Spleen (tissue), 11 donors: ENCODE results near the gene LRRTM1. TPM values are rescaled to one million over a fixed set of nuclear protein-coding genes. Genes with fewer than 3 reads are reported as not detected.

Experiments
- DNase-seq: peaks from one replicate; pipeline ENCODE4 v3.0.0-alpha.2; 2020
- H3K27ac ChIP-seq, 8 donors: fragments of 200-600 bp; sonication (generic) in 7 of 8; 1 replicate in 4 of 8; 2 replicates in 4 of 8; pipeline versions ENCODE4 v1.5.0 to v1.8.0; 2016 to 2021; ENCODE audit warnings: inconsistent platforms in 4 of 8, mild to moderate bottlenecking in 4 of 8, moderate library complexity in 1 of 8
- H3K27me3 ChIP-seq, 7 donors: fragments of 200-600 bp; sonication (generic) in 6 of 7; replicated peaks in 1 of 7; 1 replicate in 4 of 7; 2 replicates in 3 of 7; pipeline versions ENCODE4 v1.5.0 to v1.8.0; 2016 to 2021; ENCODE audit warnings: inconsistent platforms in 3 of 7, mild to moderate bottlenecking in 1 of 7
- H3K36me3 ChIP-seq, 6 donors: fragments of 200-600 bp; sonication (generic) in 5 of 6; 1 replicate in 4 of 6; 2 replicates in 2 of 6; pipeline versions ENCODE4 v1.5.0 to v1.8.0; 2016 to 2021; ENCODE audit warnings: inconsistent platforms in 2 of 6
- H3K4me1 ChIP-seq, 6 donors: fragments of 200-600 bp; sonication (generic) in 5 of 6; 1 replicate in 3 of 6; 2 replicates in 3 of 6; pipeline versions ENCODE4 v1.5.0 to v1.8.0; 2016 to 2021; ENCODE audit warnings: inconsistent platforms in 3 of 6
- H3K4me3 ChIP-seq, 8 donors: fragments of 200-600 bp; sonication (generic) in 7 of 8; 1 replicate in 4 of 8; 2 replicates in 4 of 8; pipeline versions ENCODE4 v1.5.0 to v1.8.0; 2016 to 2021; ENCODE audit warnings: inconsistent platforms in 4 of 8, mild to moderate bottlenecking in 4 of 8, moderate library complexity in 2 of 8
- H3K9me3 ChIP-seq, 8 donors: fragments of 200-600 bp; sonication (generic) in 7 of 8; 1 replicate in 4 of 8; 2 replicates in 4 of 8; pipeline versions ENCODE4 v1.5.0 to v1.8.0; 2016 to 2021; ENCODE audit warnings: inconsistent platforms in 4 of 8
- CTCF ChIP-seq, 11 experiments: fragments of 200-600 bp in 7 of 11; fragments of 450-650 bp in 4 of 11; sonication (generic) in 4 of 11; IDR thresholded peaks in 8 of 11; conservative IDR thresholded peaks in 3 of 11; 1 replicate in 7 of 11; 2 replicates in 4 of 11; pipeline versions ENCODE4 v1.4.0 to v1.8.0; 2016 to 2021; ENCODE audit warnings: antibody characterized with exemption in 11 of 11, inconsistent platforms in 4 of 11, mild to moderate bottlenecking in 1 of 11
- POLR2A ChIP-seq, 3 donors: fragments of 450-650 bp; IDR thresholded peaks; one replicate each; pipeline ENCODE4 v1.5.1; 2017; ENCODE audit warnings: antibody characterized with exemption in 3 of 3, mild to moderate bottlenecking in 1 of 3
- POLR2AphosphoS5 ChIP-seq, 3 donors: sonication (generic); formaldehyde crosslinking; IDR thresholded peaks; one replicate each; pipeline ENCODE4 v1.5.1; 2017; ENCODE audit warnings: antibody characterized with exemption in 3 of 3
- WGBS, 5 donors: extraction: QIAGEN DNeasy Blood & Tissue Kit in 3 of 5; methylation state at CpG; one replicate each; pipeline versions ENCODE4 v1.1.5 to v1.1.7; 2013 to 2018; 5-methylcytosine and 5-hydroxymethylcytosine counted together
- intact Hi-C: fragments of 100-400 bp; cut with DNase I; formaldehyde crosslinking; loops from one replicate; pipeline ENCODE4 v1.15.0; 2023; ENCODE audit warnings: low total_unique reads
- polyA plus RNA-seq, 3 donors: library from polyadenylated mRNA; stranded (reverse); fragments of 200-250 nt; gene quantifications; one replicate each; pipeline ENCODE4 v1.2.1, GENCODE V29; 2013
- total RNA-seq, 7 donors: library from RNA; depleted of rRNA in 3 of 7; stranded (reverse); fragments of >200 nt in 3 of 7; fragmentation: NEBNext Ultra II Directional in 4 of 7; extraction: Animal tissue kit (Norgen Biotek cat#: 25700) in 4 of 7; gene quantifications; one replicate each; pipeline versions ENCODE4 v1.1.0 to v1.2.1, GENCODE V29; 2016 to 2021
- donor health status: healthy with polysubstance abuse.
- donor health status: DM: no; HTN: no; CAD: no; lungs with moderate emphysema.
- donor health status: DM: no; HTN: no; CAD: no.
- donor health status: Bipolar disorder and iron deficiency.
- donor health status: healthy.
- donor health status: DM: no; HTN: no; CAD: no.
- donor health status: DM: yes; HTN: yes; CAD: no.

The LRRTM1 gene
- total and polyA plus RNA-seq, 10 donors = 0.10 TPM; not detected in 9

- peaks cover 4 to 46% (median 26%) of the 10 kb centered on the region in 7 donors for H3K27me3 ChIP-seq
- DNase-seq = no peak
- H3K4me3 ChIP-seq = no peak overlapping the region
- H3K4me1 ChIP-seq = peaks cover 0 to 21% (median 2%) of the 10 kb centered on the region in 6 donors
- H3K36me3 ChIP-seq = no peaks in the 10 kb centered on the region
- WGBS, 5 donors = 47 to 66% (median 51%) methylated on average over 5 of the region's 5 CpGs
- intact Hi-C loops = no loop called here
- no peak for TF ChIP-seq CTCF (IDR thresholded peaks at IDR 0.05 in 8 of 11, conservative IDR thresholded peaks at IDR 0.05 in 3 of 11)
- no peak for TF ChIP-seq POLR2A (IDR thresholded peaks at IDR 0.05)
- TF ChIP-seq POLR2AphosphoS5 (IDR thresholded peaks at IDR 0.05) = no peak
- peaks cover 0 to 5% (median 0%) of the 10 kb centered on the region in 8 donors for H3K9me3 ChIP-seq
- no peak overlapping the region for H3K27ac ChIP-seq
Observed at GRCh38 chr2:80299661-80300060, 4.9 kb downstream of the LRRTM1 start.

GRCh38 chr2:80298954-80299353 lies 5.6 kb downstream of the LRRTM1 start:
- H3K9me3 ChIP-seq = peaks cover 0 to 5% (median 0%) of the 10 kb centered on the region in 8 donors
- intact Hi-C loops = no loop called here
- H3K4me1 ChIP-seq = peaks cover 0 to 16% (median under 1%) of the 10 kb centered on the region in 6 donors
- H3K27me3 ChIP-seq = peaks cover under 1 to 39% (median 20%) of the 10 kb centered on the region in 7 donors
- DNase-seq = no peak
- 46 to 55% (median 53%) methylated on average over 3 of the region's 3 CpGs for WGBS, 5 donors
- H3K4me3 ChIP-seq = no peak overlapping the region
- TF ChIP-seq CTCF (IDR thresholded peaks at IDR 0.05 in 8 of 11, conservative IDR thresholded peaks at IDR 0.05 in 3 of 11) = no peak
- TF ChIP-seq POLR2AphosphoS5 (IDR thresholded peaks at IDR 0.05) = no peak
- TF ChIP-seq POLR2A (IDR thresholded peaks at IDR 0.05) = no peak
- no peaks in the 10 kb centered on the region for H3K36me3 ChIP-seq
- no peak overlapping the region for H3K27ac ChIP-seq

DNA sequence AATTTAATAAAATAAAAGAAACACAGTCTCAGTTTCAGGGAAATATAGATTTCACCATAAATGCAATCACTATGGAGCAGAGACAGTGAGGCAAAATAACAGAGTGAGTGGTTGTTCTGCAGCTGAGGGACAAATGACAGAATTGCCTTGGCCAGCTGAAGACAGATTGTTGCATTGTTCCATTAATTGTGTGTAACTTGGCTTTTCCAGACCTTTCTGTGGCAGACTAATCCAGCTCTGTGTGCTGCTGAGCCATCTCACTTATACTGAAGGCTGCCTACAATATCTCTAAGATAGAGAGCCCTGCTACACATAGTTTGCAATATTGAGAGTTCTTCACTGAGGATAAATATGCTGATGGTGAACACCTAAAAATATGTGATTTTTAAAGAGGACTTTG lies 11.5 kb downstream of the LRRTM1 start:
- intact Hi-C loops = no loop called here
- no peaks in the 10 kb centered on the region for H3K9me3 ChIP-seq
- no peaks in the 10 kb centered on the region for H3K36me3 ChIP-seq
- H3K4me3 ChIP-seq = no peak overlapping the region
- no peaks in the 10 kb centered on the region for H3K4me1 ChIP-seq
- no peaks in the 10 kb centered on the region for H3K27me3 ChIP-seq
- TF ChIP-seq POLR2A (IDR thresholded peaks at IDR 0.05) = no peak
- no peak for TF ChIP-seq CTCF (IDR thresholded peaks at IDR 0.05 in 8 of 11, conservative IDR thresholded peaks at IDR 0.05 in 3 of 11)
- no peak for TF ChIP-seq POLR2AphosphoS5 (IDR thresholded peaks at IDR 0.05)
- H3K27ac ChIP-seq = no peak overlapping the region
- DNase-seq = no peak

GRCh38 chr2:80292474-80292873 lies 12.1 kb downstream of the LRRTM1 start:
- no peaks in the 10 kb centered on the region for H3K4me1 ChIP-seq
- intact Hi-C loops = no loop called here
- H3K4me3 ChIP-seq = no peak overlapping the region
- TF ChIP-seq POLR2AphosphoS5 (IDR thresholded peaks at IDR 0.05) (no peak), POLR2A (IDR thresholded peaks at IDR 0.05) (no peak), CTCF (IDR thresholded peaks at IDR 0.05 in 8 of 11, conservative IDR thresholded peaks at IDR 0.05 in 3 of 11) (no peak)
- H3K9me3 ChIP-seq = no peaks in the 10 kb centered on the region
- no peaks in the 10 kb centered on the region for H3K27me3 ChIP-seq
- 62 to 80% (median 77%) methylated on average over 3 of the region's 3 CpGs for WGBS, 5 donors
- H3K36me3 ChIP-seq = no peaks in the 10 kb centered on the region
- no peak for DNase-seq
- H3K27ac ChIP-seq = no peak overlapping the region
